HG03039 (cell line): Measurements from ENCODE around the gene FLNB.

ENCODE experiments used
- ATAC-seq: cut with Tn5 transposase; IDR thresholded peaks from one replicate; pipeline ENCODE4 v1.9.1; 2021; ENCODE audit warnings: mild to moderate bottlenecking, moderate library complexity; ENCODE audit not compliant: unreplicated experiment

The FLNB gene

DNA sequence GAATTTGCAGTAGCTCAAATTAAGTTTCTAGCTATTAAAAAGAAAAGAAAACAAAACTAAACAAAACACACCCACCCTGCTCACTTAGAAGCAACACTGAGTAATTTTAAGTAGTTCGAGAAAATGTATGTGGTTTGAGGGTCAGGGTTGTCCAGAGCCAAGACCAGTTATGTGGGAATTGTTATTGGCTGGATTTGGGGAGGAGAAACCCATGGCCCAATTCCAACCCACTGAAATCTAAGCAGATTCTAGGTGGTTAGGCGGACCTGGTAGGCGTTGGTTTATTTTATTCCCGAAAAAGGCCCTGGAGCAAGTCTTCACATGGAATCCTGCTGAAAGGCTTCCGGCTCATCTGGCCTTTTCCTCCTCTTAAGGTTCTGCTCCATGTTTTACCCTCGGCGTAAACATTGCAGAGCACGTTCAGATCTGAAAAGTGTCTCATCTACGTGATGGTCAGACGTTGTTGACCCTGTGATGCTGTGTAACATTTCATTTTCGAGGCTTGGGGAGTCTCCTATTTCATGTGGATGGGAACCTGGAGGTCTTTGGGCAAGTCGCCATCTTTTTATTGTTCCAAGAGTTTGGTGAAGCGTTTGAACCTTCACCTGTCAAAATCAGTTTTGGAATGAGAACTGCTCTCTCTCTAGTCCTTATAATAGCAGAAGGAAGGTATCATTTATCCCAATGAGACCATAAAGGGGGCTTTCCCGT is 64.0 kb downstream of the FLNB start:
- no peak for ATAC-seq

DNA sequence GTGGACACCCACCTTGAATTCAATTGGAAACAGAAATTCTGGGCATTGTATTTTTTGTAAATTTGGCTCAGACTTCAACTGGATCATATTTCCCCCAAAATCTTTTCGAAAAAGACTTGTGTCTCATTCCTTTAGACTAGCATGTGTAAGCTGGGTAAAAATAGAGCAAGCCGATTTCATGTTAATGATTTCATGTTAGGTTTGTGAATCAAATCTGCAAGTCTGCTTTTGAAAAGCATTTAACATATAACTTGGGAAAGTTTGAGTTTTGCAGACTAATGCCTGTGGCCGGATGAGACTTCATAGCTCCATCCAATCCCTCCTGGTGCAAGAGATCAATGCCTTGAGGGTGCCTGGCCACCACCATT is 64.5 kb downstream of the FLNB start:
- no peak for ATAC-seq

DNA sequence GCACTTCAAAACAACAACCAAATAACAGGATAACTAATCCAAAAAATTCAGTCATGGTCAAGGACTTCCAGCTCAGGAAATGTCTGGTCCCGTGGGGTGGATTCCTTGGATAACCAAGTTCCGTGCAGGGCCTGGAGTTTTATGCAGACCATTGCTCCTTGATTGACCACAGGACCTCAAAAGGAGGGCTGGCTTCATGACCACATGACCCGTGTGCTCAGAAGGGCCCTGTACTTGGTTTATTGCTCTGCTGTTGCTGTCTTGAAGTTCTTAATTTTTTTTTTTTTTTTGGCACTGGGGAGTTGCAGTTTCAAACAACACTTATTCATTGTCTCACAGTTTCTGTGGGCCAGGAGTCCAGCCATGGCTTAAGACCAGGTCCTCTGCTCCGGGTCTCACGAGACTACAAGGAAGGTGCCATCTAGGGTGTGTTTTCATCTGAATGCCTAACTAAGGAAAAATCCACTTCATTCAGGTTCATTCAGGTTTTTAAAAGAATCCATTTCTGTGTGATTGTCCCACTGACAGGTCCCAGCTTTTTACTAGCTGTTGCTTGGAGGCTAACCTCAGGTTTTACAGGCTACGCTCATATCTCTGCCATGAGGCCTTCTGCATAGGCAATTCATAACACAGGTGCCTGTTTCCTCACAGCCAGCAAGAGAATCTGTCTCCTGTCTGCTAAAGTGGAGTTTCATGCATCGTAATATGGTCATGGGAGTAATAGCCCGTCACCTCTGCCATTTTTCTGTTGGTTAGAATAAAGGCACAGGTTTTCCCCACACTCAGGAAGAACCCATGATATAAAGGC is 65.3 kb downstream of the FLNB start:
- ATAC-seq: no peak

DNA sequence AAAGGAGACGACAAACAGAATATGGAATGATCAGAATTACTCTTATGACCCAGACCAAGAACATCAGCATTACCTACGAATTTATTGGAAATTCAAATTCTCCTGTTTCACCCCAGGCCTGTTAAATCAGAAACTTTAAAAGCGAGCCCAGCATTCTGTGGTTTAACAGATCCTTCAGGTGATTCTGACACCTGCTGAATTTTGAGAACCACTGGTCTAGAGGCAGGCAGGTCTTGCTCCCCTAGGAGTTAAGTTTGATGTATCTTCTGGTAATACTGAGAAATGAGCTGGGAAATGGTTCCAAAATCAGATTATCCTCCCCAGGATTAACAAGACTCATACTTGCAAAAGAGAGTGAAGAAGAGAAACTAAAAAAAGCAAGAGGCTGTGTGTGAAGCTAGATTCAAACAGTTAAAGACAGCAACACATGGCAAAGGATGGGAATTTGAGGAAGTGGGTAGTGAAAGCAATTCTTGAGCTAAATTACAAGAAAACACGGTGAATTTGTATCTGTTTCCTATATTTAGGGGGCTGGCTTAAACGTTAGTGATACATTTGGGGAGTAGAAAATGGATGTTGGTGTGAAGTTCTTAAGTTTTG is 66.0 kb downstream of the FLNB start:
- no peak for ATAC-seq

DNA sequence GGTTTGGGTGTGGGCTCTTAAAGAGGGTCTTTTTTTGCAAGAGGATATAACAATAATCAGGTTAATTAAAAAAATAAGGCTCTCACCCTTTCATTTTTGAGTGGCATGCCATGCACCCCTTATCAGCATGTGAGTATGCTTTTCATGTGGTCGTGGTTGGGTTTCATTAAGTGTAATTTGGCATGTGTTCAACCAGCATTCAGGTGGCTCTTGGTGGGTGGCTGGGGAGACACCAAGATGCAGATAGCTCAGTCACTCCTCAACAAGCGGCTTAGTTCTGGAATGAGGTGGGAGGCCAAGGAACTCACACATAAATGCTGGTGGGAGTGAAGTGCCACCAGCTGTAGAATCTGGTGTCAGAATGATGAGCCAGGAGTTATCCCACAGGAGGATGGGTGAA is 66.8 kb downstream of the FLNB start:
- no peak for ATAC-seq

DNA sequence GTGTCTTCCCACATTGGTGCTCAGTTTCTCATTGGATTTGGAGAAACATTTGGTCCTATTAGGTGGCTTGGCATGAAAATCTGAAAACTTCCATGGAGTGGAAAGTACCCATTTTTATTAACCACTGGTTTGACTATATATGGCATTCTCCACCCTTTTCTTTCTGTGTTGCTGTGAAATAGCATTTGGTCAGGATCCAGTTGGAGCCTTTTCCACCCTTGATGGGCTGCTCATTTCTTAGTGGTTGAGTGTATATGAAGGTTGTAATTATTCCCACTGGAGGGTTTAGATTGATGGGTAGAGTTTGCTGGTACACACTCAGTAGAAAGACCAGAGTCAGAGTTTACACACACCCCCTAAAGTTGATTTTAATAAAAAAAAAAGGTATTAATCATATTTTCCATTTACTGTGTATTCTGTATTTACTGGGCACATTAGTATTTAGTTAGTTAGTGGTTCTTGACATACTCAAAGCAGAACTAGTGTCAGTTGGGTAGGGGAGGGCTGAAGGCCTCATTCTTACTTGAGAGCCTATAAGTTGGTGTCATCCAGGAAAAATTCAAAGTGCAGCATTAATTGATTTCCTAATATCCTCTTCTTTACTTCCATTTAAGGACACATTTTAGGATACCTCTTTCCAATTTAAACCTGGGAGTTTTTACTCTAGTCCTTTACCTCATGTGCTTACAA is 69.5 kb downstream of the FLNB start:
- ATAC-seq: no peak

DNA sequence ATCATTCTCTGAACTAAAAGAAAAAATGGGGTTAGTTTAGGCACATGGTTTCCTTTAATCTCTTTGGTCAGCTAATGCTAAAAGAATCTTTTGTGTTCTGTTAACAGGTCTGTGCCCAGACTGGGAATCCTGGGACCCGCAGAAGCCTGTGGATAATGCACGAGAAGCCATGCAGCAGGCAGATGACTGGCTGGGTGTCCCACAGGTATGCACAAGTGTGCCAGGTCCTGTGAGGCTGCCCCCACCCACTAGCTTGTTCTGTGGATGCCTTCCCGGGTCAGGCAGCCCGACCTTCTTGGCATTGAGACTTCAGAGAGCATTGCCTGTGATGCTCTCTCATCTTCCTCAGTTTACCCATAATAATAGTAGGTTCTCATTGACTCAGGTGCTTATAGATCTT is 70.4 kb downstream of the FLNB start:
- no peak for ATAC-seq

DNA sequence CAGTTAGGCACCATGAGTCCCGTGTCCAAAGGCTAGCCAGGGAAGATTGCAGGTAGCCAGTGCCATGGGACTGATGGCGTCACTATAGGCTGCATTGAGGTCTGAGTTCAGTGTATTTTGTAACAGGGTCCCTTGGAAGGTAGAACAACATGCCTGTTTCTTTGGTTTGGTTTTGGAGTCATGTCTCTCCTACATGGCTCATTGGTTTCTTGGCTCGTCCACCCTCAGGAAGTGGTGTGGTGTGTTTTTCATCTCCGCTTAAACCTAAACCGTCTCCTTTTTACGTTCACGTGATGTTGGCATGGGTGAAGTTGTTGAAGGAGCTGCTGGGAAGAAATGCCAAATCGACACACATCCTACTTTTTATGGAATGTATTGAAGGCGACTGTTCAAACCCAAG is 71.6 kb downstream of the FLNB start:
- ATAC-seq: no peak

DNA sequence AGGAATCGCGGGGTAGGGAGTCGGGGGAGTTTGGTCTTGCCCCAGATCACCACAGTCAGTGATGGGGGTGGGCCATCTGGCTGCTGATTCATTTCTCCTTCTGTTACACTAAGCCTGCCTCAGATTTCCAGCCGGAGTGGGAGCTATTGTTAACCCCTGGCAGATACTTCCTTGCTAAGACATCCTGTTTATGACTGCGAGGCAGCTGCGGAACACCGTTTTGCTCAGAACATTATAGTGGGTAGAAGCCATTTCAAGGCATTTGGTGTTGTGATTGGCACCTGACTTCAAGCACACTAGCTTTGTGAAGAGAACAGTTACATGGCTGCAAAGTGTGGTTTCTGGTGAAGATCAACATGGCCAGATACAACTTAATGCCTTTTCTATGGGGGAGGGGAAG is 73.8 kb downstream of the FLNB start:
- ATAC-seq: no peak

DNA sequence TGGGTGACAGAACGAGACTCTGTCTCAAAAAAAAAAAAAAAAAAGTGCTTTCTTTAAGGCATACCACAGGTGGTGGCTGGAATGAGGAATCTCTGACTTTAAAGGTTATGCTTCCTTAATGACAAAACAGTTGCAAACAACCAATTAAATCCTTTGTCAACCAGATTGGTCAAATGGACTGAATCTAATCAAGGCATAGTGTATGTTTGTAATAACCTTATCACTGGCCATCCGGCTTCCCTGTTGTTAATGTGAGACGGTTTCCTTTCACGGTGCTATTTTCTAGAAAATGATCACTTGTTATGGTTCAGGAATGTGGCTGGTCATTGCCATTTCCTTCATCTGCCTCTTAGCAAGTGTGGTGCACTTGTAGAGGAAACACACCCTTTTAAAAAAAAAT is 75.9 kb downstream of the FLNB start:
- no peak for ATAC-seq

DNA sequence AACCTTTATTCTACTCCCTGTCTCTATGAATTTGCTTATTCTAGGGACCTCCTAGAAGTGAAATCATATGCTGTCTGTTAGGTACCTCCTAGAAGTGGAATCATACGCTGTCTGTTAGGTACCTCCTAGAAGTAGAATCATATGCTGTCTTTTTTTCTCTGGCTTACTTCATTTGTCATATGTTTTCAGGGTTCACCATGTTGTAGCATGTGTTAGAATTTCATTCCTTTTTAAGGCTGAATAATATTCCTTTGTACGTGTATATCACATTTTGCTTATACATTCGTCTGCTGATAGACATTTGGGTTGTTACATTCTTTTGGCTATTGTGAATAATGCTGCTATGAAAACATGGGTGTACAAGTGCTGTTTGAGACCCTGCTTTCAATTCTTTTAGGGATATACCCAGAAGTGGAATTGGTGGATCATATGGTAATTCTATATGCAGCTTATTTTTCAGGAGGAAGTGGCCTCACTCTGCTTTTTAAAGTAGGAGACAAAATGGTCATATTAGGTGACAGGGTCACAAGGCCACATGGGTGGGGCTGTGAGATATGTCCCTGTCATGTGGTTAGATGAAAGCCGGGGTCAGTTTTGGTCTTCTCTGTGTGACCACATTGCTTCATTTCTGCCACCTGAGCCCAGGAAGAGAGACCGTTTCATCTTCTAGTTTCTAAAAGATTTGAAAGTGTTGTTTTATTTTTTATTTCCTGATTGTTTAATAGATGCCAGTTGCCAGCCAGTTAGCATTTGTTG is 76.7 kb downstream of the FLNB start:
- no peak for ATAC-seq

DNA sequence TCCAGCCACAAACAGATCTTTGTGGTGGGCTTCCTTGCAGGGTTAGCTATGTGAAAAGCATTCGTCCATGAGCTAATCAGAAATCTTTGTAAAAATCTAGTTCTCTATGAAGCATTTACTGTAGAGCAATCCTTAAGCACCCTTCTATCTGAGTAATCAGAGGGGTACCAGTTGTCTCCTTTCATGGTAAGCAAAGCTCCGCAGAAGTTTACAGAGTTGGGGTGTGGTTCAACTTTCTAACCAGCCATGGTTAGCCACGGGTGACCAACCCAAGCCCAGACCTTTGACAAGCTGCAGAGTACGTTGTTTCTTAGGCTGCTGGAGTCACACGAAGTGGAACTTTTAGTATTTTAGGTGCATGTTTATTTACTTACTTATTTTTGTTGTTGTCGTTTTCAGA is 77.4 kb downstream of the FLNB start:
- ATAC-seq: no peak

DNA sequence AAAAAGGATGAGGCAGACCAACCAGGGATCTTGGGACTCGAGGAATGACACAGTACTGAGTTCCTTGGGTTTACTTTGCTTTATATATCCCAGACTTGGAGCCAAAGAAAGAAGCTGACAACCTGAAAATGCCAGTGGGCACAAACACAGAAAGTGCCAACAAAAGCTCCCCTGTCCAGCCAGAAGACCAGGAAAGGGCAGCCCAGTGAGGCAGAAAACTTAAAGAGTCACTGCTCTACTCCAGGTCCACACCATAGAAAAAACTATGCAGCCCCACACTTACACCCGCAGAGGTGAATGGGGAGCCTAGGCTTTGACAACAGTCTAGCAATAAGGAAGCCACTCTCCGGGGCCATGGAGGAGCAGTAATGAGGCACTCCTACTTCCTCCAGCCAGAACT is 80.3 kb downstream of the FLNB start:
- ATAC-seq: no peak

DNA sequence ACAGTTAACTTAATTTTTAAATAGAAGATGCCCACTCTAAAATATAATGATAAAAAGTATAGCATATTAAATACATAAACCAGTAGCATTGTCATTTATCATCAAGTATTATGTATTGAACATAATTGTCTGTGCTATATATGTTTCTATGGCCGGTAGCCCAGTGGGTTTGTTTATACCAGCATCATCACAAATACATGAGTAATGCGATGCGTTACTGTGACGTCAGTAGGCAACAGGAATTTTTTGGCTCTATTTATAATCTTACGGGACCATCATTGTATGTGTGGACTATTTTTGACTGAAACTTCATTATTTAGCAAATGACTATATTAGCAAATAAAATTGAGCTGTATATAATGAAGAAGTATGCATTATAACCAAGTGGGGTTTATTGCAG is 82.1 kb downstream of the FLNB start:
- ATAC-seq: no peak

DNA sequence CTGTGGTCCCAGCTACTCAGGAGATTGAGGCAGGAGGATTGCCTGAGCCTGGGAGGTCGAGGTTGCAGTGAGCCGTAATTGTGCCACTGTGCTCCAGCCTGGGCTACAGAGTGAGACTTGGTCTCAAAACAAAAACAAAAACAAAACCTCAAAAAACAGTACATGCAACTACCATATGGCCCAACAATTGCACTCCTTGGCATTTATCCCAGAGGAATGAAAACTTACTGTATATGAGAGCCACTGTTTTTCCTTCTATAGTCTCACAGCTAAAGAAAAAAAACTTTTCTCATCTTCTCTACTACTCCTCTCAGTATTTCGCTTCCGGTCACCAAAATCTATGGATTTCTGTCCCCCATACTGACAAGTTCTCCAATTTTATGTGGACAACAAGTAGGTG is 84.3 kb downstream of the FLNB start:
- ATAC-seq: no peak

DNA sequence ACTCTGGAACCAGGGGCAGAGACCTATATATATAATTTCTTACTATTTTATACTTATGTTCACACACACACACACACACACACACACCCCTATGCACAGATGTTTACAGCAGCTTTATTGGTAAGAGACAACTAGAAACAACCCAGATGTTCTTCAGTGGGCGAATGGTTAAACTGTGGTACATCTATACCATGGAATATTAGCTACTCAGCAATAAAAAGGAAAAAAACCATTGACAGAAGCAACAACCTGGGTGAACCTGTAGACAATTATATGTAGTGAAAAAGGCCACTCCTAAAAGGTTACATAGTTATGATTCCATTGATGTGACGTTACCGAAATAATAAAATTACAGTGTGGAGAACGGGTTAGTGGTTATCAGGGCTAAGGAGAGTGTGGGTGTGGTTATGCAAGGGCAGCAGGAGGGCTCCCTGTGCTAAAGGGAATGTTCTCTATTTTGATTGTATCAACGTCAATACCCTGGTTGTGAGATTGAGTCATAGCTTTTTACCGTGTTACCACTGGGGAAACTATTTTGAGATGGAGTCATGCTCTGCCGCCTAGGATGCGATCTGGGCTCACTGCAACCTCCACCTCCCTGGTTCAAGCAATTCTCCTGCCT is 85.5 kb downstream of the FLNB start:
- ATAC-seq: no peak

DNA sequence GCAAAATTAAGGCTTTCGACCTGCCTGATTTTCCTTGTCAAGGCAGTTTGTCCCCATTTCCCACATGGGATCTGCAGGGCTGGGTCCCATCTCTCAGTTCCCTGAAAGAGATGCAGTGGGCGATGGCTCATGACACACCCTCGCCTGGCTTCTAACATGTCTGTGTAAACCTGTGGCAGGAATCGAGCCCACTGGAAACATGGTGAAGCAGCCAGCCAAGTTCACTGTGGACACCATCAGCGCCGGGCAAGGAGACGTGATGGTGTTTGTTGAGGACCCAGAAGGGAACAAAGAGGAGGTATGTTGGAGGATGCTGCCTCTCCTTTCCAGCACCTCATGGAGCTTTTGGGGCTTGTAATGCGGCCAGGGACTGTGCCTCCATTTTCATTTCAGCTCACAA is 86.4 kb downstream of the FLNB start:
- ATAC-seq: no peak

DNA sequence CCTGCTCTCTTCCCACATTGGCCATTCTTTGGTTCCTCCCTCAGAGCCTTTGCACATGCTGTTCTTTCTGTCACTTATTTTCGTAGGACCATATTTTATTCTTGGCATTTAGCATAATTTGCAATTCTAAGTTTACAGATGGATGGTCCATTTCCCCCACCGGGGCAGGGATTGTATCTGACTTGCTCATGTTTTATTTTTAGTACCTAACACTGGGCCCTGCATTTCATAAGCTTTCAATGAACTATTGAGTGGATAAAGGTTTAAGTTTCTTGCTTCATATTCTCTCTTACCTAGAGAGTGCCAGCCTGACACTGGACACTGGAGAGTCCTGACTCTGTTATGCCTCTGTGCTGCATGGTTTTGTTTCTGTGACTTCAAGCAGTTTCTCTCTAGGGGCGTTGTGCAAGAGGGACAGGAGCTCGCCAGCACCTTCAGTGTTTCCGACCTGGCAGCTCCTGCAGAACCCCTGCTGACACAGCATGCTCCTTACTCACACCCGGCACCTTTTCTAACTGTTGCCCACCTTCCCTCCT is 87.4 kb downstream of the FLNB start:
- no peak for ATAC-seq

DNA sequence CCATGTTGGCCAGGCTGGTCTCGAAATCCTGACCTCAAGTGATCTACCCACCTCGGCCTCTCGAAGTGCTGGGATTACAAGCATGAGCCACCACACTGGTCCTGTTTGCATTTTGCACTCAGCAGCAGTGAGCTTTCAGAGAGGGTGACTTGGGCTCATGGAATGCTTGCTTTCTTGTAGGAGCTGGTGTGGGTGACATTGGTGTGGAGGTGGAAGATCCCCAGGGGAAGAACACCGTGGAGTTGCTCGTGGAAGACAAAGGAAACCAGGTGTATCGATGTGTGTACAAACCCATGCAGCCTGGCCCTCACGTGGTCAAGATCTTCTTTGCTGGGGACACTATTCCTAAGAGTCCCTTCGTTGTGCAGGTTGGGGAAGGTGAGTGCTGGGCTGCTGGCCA is 90.3 kb downstream of the FLNB start:
- ATAC-seq: no peak

DNA sequence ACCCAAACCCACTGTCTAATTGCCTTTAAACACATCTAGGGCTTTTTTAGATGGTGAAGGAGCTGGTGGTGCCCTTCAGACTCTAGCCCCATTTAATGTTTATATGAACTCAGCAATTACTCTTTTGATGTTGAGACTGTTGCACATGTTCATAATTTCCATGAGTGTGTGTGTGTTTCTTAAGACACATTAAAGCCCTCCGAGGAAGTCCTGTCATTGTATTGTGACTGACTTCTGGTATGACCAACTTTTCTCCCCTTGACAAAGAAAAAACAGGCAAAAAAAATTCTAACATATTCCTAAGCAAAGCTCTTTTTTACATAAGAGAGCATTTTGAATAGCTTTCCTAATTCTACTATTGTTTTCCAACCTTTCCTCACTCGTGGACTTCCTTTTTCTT is 91.6 kb downstream of the FLNB start:
- no peak for ATAC-seq
